Endothelial cell of umbilical vein (primary cell): ENCODE data around the gene ADAM23. TPM values are rescaled to one million over a fixed set of nuclear protein-coding genes. Genes with fewer than 3 reads are reported as not detected.

Experiments
- BruUV-seq: library from RNA; stranded (reverse); fragments of 400-500 nt; replicated peaks from 2 replicates; lab custom pipeline; 2021; lab: Mats Ljungman, UMichigan
- CTCF ChIA-PET: fragments of 300-600, 350-600 bp; sonication (Branson Sonifier 250); formaldehyde crosslinking; loops from one replicate; lab custom pipeline; 2021; ENCODE audit warnings: antibody characterized with exemption, inconsistent platforms; lab: Charles Lee
- POLR2A ChIA-PET: fragments of 300-600, 350-600 bp; sonication (Branson Sonifier 250); formaldehyde crosslinking; loops from one replicate; lab custom pipeline; 2021; ENCODE audit warnings: antibody characterized with exemption, inconsistent platforms; lab: Charles Lee
- DNase-seq: peaks from one replicate; pipeline ENCODE4 v3.0.0-alpha.2; 2011; ENCODE audit warnings: low read depth, low spot score
- FAIRE-seq: peaks from 2 replicates; lab custom pipeline; 2011; peaks lifted over from hg19 to GRCh38; lab: Jason Lieb, UNC
- H2AFZ ChIP-seq: 2 replicates; pipeline ENCODE4 v1.6.0; 2012; ENCODE audit warnings: low read depth, low read length, control low read depth, inconsistent platforms
- H3K27ac ChIP-seq: 2 replicates; pipeline ENCODE4 v1.5.1; 2011; ENCODE audit warnings: low read depth, mild to moderate bottlenecking, control low read depth, low read length, moderate library complexity; ENCODE audit not compliant: insufficient read depth
- H3K27me3 ChIP-seq, 2 experiments: 2 replicates each; pipeline versions ENCODE4 v1.6.0 to v1.6.1; 2011; ENCODE audit warnings: low read length in 2 of 2, mixed read lengths in 1 of 2; ENCODE audit not compliant: control insufficient read depth in 2 of 2, insufficient read depth in 2 of 2
- H3K36me3 ChIP-seq, 2 experiments: 2 replicates in 1 of 2; 3 replicates in 1 of 2; pipeline ENCODE4 v1.5.1; 2011; ENCODE audit warnings: low read length in 2 of 2, mild to moderate bottlenecking in 1 of 2, moderate library complexity in 1 of 2; ENCODE audit not compliant: control insufficient read depth in 2 of 2, insufficient read depth in 2 of 2; ENCODE audit errors: extremely low read depth in 1 of 2
- H3K4me1 ChIP-seq: 3 replicates; pipeline ENCODE4 v1.5.1; 2011; ENCODE audit warnings: mild to moderate bottlenecking, low read length; ENCODE audit not compliant: control insufficient read depth, insufficient read depth; ENCODE audit errors: extremely low read depth
- H3K4me2 ChIP-seq: 2 replicates; pipeline ENCODE4 v1.6.1; 2011; ENCODE audit warnings: low read length, control low read depth, mixed read lengths; ENCODE audit not compliant: insufficient read depth
- H3K4me3 ChIP-seq, 3 experiments: fragments of 200-600 bp in 1 of 3; sonication (generic), shearing (Covaris generic) in 1 of 3; replicated peaks in 1 of 3; 2 replicates each; pipeline ENCODE4 v1.5.1; 2011 to 2016; ENCODE audit warnings: control low read depth in 3 of 3, low read length in 3 of 3, mild to moderate bottlenecking in 2 of 3, inconsistent platforms in 1 of 3, low read depth in 1 of 3, moderate library complexity in 1 of 3; ENCODE audit not compliant: insufficient read depth in 1 of 3
- H3K79me2 ChIP-seq: 2 replicates; pipeline ENCODE4 v1.6.0; 2012; ENCODE audit warnings: low read length, inconsistent platforms; ENCODE audit not compliant: control insufficient read depth, insufficient read depth
- H3K9ac ChIP-seq: replicated peaks from 2 replicates; pipeline ENCODE3; 2011; ENCODE audit warnings: low read length, control low read depth; ENCODE audit not compliant: insufficient read depth; ENCODE audit errors: extremely low read depth
- H3K9me1 ChIP-seq: replicated peaks from 3 replicates; pipeline ENCODE4 v1.6.0; 2011; ENCODE audit warnings: mild to moderate bottlenecking, low read length; ENCODE audit not compliant: control insufficient read depth, insufficient read depth; ENCODE audit errors: extremely low read depth
- H3K9me3 ChIP-seq: replicated peaks from 2 replicates; pipeline ENCODE4 v1.5.1; 2012; ENCODE audit warnings: low read length, inconsistent platforms; ENCODE audit not compliant: control insufficient read depth, insufficient read depth
- H4K20me1 ChIP-seq: replicated peaks from 2 replicates; pipeline ENCODE3; 2011; ENCODE audit warnings: mild to moderate bottlenecking, low read length; ENCODE audit not compliant: control insufficient read depth, insufficient read depth; ENCODE audit errors: extremely low read depth
- EZH2 ChIP-seq: IDR thresholded peaks from 2 replicates; pipeline ENCODE4 v1.6.1; 2012; ENCODE audit warnings: borderline replicate concordance, low read depth, mild to moderate bottlenecking, moderate library complexity, low read length, inconsistent platforms; ENCODE audit not compliant: severe bottlenecking
- FOS ChIP-seq: IDR thresholded peaks from 2 replicates; pipeline ENCODE4 v1.6.1; 2011; ENCODE audit warnings: mild to moderate bottlenecking, low read length, moderate library complexity, borderline replicate concordance; ENCODE audit not compliant: insufficient read depth
- GATA2 ChIP-seq: IDR thresholded peaks from 2 replicates; pipeline ENCODE4 v1.7.0; 2011; ENCODE audit warnings: low read depth, mild to moderate bottlenecking, moderate library complexity, mixed read lengths, low read length; ENCODE audit not compliant: insufficient read length, insufficient read depth
- MYC ChIP-seq: IDR thresholded peaks from one replicate; pipeline ENCODE4 v1.6.1; 2011; ENCODE audit warnings: mild to moderate bottlenecking, low read depth, low read length
- POLR2A ChIP-seq: IDR thresholded peaks from 2 replicates; pipeline ENCODE4 v1.6.1; 2012; ENCODE audit warnings: low read depth, mild to moderate bottlenecking, control low read depth, low read length
- POLR2AphosphoS5 ChIP-seq: IDR thresholded peaks from 2 replicates; pipeline ENCODE4 v1.6.1; 2012; ENCODE audit warnings: low read depth, mild to moderate bottlenecking, control low read depth, low read length, moderate library complexity; ENCODE audit not compliant: insufficient read depth
- dilution Hi-C: fragments of 300-500 bp; cut with MboI; formaldehyde crosslinking; loops from one replicate; pipeline ENCODE4 v1.15.0; 2019; ENCODE audit warnings: low sequenced_read_pairs; ENCODE audit not compliant: extremely low pct_ligation_motif_present
- intact Hi-C: fragments of 100-400 bp; cut with micrococcal nuclease; formaldehyde crosslinking; loops from one replicate; pipeline ENCODE4 v1.10.0; 2022
- polyA plus RNA-seq, 4 experiments: library from polyadenylated mRNA; depleted of rRNA in 3 of 4; stranded (reverse) in 3 of 4; unstranded in 1 of 4; fragments of >200 nt; gene quantifications; 2 replicates each; pipeline versions ENCODE4 v1.2.1 to v1.2.3, GENCODE V29; 2011 to 2012; ENCODE audit warnings: missing spikeins in 1 of 4
- total RNA-seq: library from RNA; stranded (reverse); gene quantifications from 2 replicates; pipeline ENCODE4 v1.2.3, GENCODE V29; 2021
- TF ChIP-seq, protein P1 (sequence below), 2 donors: IDR thresholded peaks; 1 replicate in 1 of 2; 2 replicates in 1 of 2; pipeline ENCODE4 v1.5.1; 2011; ENCODE audit warnings: low read length in 2 of 2, mild to moderate bottlenecking in 2 of 2, moderate library complexity in 2 of 2, control low read depth in 1 of 2, inconsistent platforms in 1 of 2, low read depth in 1 of 2; ENCODE audit not compliant: insufficient read depth in 1 of 2; ENCODE audit errors: extremely low read depth in 1 of 2
- TF ChIP-seq, protein P2 (sequence below): IDR thresholded peaks from 2 replicates; pipeline ENCODE4 v1.6.1; 2011; ENCODE audit not compliant: insufficient read depth, insufficient read length

Gene ADAM23
- total and polyA plus RNA-seq, 2 donors (not counting 3 experiments of a cell fraction or from before 2014, with no cell fraction given): 20.6 to 38.5 TPM

DNA sequence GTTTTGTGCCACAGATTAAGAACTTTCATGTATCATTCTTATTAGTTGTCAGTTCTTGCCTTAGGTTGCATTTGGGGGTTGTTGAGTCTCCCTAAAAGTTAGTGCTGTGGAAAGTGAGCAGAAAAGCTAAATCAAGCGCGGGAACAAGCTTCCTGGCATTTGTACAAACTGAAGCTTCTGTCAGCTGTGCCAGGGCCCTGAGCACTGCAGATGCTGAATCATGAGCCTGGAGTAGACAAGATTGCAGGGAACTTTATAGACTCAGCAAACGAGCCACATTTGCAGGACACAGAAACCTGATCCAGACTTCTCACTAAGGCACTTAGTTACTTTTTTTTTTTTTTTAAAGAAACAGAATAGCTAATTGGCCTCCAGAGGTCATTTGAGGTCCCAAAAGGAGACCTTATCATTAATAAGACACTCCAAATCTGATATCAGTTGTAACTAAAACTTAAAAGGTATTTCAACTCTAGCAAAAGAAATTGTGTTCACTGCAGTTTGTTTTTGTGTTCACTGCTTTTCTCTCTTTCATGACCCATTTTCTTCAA, 88.7 kb downstream of the ADAM23 start:
- FAIRE-seq (no peak), DNase-seq (no peak)
- CTCF ChIA-PET: no interaction called here
- H3K79me2 ChIP-seq: no peaks in the 10 kb centered on the region
- H3K4me3 ChIP-seq: no peak overlapping the region
- no peak overlapping the region for H2AFZ ChIP-seq
- no peaks in the 10 kb centered on the region for H4K20me1 ChIP-seq
- no peaks in the 10 kb centered on the region for H3K9me3 ChIP-seq
- TF ChIP-seq POLR2A (no peak), POLR2AphosphoS5 (no peak), FOS (no peak), MYC (no peak), EZH2 (no peak), GATA2 (no peak)
- TF ChIP-seq, protein P1, sequence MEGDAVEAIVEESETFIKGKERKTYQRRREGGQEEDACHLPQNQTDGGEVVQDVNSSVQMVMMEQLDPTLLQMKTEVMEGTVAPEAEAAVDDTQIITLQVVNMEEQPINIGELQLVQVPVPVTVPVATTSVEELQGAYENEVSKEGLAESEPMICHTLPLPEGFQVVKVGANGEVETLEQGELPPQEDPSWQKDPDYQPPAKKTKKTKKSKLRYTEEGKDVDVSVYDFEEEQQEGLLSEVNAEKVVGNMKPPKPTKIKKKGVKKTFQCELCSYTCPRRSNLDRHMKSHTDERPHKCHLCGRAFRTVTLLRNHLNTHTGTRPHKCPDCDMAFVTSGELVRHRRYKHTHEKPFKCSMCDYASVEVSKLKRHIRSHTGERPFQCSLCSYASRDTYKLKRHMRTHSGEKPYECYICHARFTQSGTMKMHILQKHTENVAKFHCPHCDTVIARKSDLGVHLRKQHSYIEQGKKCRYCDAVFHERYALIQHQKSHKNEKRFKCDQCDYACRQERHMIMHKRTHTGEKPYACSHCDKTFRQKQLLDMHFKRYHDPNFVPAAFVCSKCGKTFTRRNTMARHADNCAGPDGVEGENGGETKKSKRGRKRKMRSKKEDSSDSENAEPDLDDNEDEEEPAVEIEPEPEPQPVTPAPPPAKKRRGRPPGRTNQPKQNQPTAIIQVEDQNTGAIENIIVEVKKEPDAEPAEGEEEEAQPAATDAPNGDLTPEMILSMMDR (IDR thresholded peaks at IDR 0.05; ENCODE audit: extremely low read depth in 1 of 2, insufficient read depth in 1 of 2, low read depth in 1 of 2, low read length in 2 of 2): no peak
- TF ChIP-seq, protein P2, sequence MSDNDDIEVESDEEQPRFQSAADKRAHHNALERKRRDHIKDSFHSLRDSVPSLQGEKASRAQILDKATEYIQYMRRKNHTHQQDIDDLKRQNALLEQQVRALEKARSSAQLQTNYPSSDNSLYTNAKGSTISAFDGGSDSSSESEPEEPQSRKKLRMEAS: no peak
- POLR2A ChIA-PET: no interaction called here
- dilution Hi-C loops (no loop called here), intact Hi-C loops (no loop called here)
- H3K4me1 ChIP-seq: peaks cover 2% of the 10 kb centered on the region
- no peak overlapping the region for H3K27ac ChIP-seq
- no peak overlapping the region for H3K4me2 ChIP-seq
- no peaks in the 10 kb centered on the region for H3K9me1 ChIP-seq
- H3K9ac ChIP-seq: no peak overlapping the region
- H3K27me3 ChIP-seq: no peaks in the 10 kb centered on the region
- H3K36me3 ChIP-seq: no peaks in the 10 kb centered on the region
- no TSS peak for BruUV-seq
